K562 (cell line): Measurements from ENCODE around the gene MLH1. TPM values are rescaled to one million over a fixed set of nuclear protein-coding genes. Genes with fewer than 3 reads are reported as not detected.

ENCODE experiments used
- ARID4B ChIP-seq: sonication (generic); formaldehyde crosslinking; IDR thresholded peaks from 2 replicates; pipeline ENCODE4 v1.8.0; 2022; ENCODE audit warnings: mild to moderate bottlenecking, missing genetic modification reagents
- BRD4 ChIP-seq: fragments of 200-600 bp; sonication (generic); IDR thresholded peaks from 2 replicates; pipeline ENCODE4 v1.6.1; 2017; ENCODE audit warnings: inconsistent platforms
- CAMTA2 ChIP-seq: fragments of 250-450 bp; sonication (Bioruptor Pico); conservative IDR thresholded peaks from 2 replicates; pipeline ENCODE4 v1.5.1; 2022
- CBX5 ChIP-seq: IDR thresholded peaks from 2 replicates; pipeline ENCODE4 v1.6.1; 2014; ENCODE audit warnings: low read depth, borderline replicate concordance
- COPS2 ChIP-seq: fragments of 450-650 bp; conservative IDR thresholded peaks from 2 replicates; pipeline ENCODE4 v1.6.1; 2016; ENCODE audit warnings: mild to moderate bottlenecking, moderate library complexity
- GABPB1 ChIP-seq: sonication (generic); formaldehyde crosslinking; IDR thresholded peaks from 2 replicates; pipeline ENCODE4 v1.8.0; 2022; ENCODE audit warnings: mild to moderate bottlenecking, missing genetic modification reagents
- HCFC1 ChIP-seq: IDR thresholded peaks from 2 replicates; pipeline ENCODE4 v1.6.1; 2012; ENCODE audit warnings: low read depth, low read length, improper control_type of control experiment
- HLTF ChIP-seq: fragments of 450-650 bp; IDR thresholded peaks from 2 replicates; pipeline ENCODE4 v1.6.1; 2016
- HMG20A ChIP-seq: fragments of 450-650 bp; formaldehyde crosslinking; conservative IDR thresholded peaks from 2 replicates; pipeline ENCODE4 v1.4.0; 2020; ENCODE audit warnings: mild to moderate bottlenecking, mixed read lengths
- KLF10 ChIP-seq: fragments of 250-450 bp; sonication (Bioruptor Pico); IDR thresholded peaks from 2 replicates; pipeline ENCODE4 v1.6.1; 2021; ENCODE audit warnings: matching md5 sums
- KLF13 ChIP-seq: fragments of 450-650 bp; IDR thresholded peaks from 2 replicates; pipeline ENCODE4 v1.6.1; 2016; ENCODE audit warnings: missing genetic modification characterization, low read depth, mild to moderate bottlenecking, missing compliant biosample characterization, moderate library complexity, borderline replicate concordance
- NCOA2 ChIP-seq, 2 experiments: fragments of 450-650 bp; IDR thresholded peaks; 2 replicates each; pipeline ENCODE4 v1.6.1; 2018; ENCODE audit warnings: mild to moderate bottlenecking in 2 of 2, moderate library complexity in 1 of 2; ENCODE audit not compliant: partially characterized antibody in 2 of 2
- NFXL1 ChIP-seq: fragments of 450-650 bp; formaldehyde crosslinking; IDR thresholded peaks from 2 replicates; pipeline ENCODE4 v1.4.0; 2021; ENCODE audit warnings: mild to moderate bottlenecking
- NRF1 ChIP-seq, 2 experiments: fragments of 450-650 bp; IDR thresholded peaks in 1 of 2; conservative IDR thresholded peaks in 1 of 2; 2 replicates each; pipeline ENCODE4 v1.6.1; 2014; ENCODE audit warnings: mild to moderate bottlenecking in 2 of 2
- OTX1 ChIP-seq: fragments of 450-650 bp; formaldehyde crosslinking; IDR thresholded peaks from 2 replicates; pipeline ENCODE4 v1.4.0; 2022; ENCODE audit warnings: mild to moderate bottlenecking
- POLR3G ChIP-seq: IDR thresholded peaks from 2 replicates; pipeline ENCODE4 v1.6.1; 2011; ENCODE audit not compliant: insufficient read length, insufficient replicate concordance; ENCODE audit errors: extremely low read depth
- PTRF ChIP-seq: fragments of 450-650 bp; IDR thresholded peaks from 2 replicates; pipeline ENCODE4 v1.6.1; 2016; ENCODE audit warnings: mild to moderate bottlenecking, missing genetic modification characterization, missing compliant biosample characterization
- SOX6 ChIP-seq: fragments of 450-650 bp; IDR thresholded peaks from 2 replicates; pipeline ENCODE4 v1.6.1; 2014; ENCODE audit warnings: mild to moderate bottlenecking
- TARDBP ChIP-seq: fragments of 450-650 bp; IDR thresholded peaks from 2 replicates; pipeline ENCODE4 v1.6.1; 2016
- TBP ChIP-seq: optimal IDR thresholded peaks from 2 replicates; pipeline ENCODE3; 2011; ENCODE audit warnings: low read depth, low read length, improper control_type of control experiment
- YY1 ChIP-seq, 3 experiments: IDR thresholded peaks; 2 replicates each; pipeline ENCODE4 v1.6.1; 2011; ENCODE audit warnings: low read length in 2 of 3, mild to moderate bottlenecking in 2 of 3, moderate library complexity in 2 of 3, borderline replicate concordance in 1 of 3, control low read depth in 1 of 3, low read depth in 1 of 3; ENCODE audit not compliant: insufficient read depth in 3 of 3, insufficient replicate concordance in 2 of 3, control insufficient read depth in 1 of 3, insufficient read length in 1 of 3; ENCODE audit errors: extremely low read depth in 1 of 3
- ZNF24 ChIP-seq: fragments of 450-650 bp; IDR thresholded peaks from 2 replicates; pipeline ENCODE4 v1.6.1; 2016
- ZNF57 ChIP-seq: fragments of 450-650 bp; formaldehyde crosslinking; IDR thresholded peaks from 2 replicates; pipeline ENCODE4 v1.4.0; 2020; ENCODE audit warnings: mild to moderate bottlenecking, moderate library complexity
- ZNF639 ChIP-seq, 2 experiments: fragments of 200-800 bp in 1 of 2; sonication (Bioruptor generic) in 1 of 2; sonication (generic) in 1 of 2; formaldehyde crosslinking in 1 of 2; IDR thresholded peaks in 1 of 2; conservative IDR thresholded peaks in 1 of 2; 2 replicates each; pipeline versions ENCODE4 v1.5.0 to v1.6.1; 2016 to 2020; ENCODE audit warnings: missing compliant biosample characterization in 1 of 2, missing genetic modification characterization in 1 of 2, missing genetic modification reagents in 1 of 2
- polyA plus RNA-seq, 8 experiments: library from polyadenylated mRNA; depleted of rRNA in 4 of 8; stranded (reverse) in 5 of 8; unstranded in 3 of 8; fragments of >200 nt; fragmentation: Nextera tagmentation in 2 of 8; fragmentation: Illumina TruSeq in 1 of 8; extraction: Ambion mirVana in 2 of 8; extraction: Trizol in 1 of 8; gene quantifications; 2 replicates each; pipeline versions ENCODE4 v1.2.1 to v1.2.3, GENCODE V29; 2011 to 2014; ENCODE audit warnings: inconsistent platforms in 1 of 8, missing spikeins in 1 of 8
- total RNA-seq, 7 experiments: library from RNA; depleted of rRNA in 6 of 7; stranded (reverse); fragments of >200 nt in 6 of 7; fragmentation: Illumina TruSeq in 2 of 7; extraction: Trizol in 2 of 7; gene quantifications; 2 replicates each; pipeline versions ENCODE4 v1.2.1 to v1.2.3, GENCODE V29; 2011 to 2021; ENCODE audit warnings: low replicate concordance in 1 of 7

MLH1 gene
- total and polyA plus RNA-seq, 9 of the 15 experiments (the other 6 are each of a cell fraction or from before 2014, with no cell fraction given): 76.4 to 155 (median 117) TPM

- TF ChIP-seq ARID4B (CRISPR knock-in tag): no peak
- TF ChIP-seq HMG20A (CRISPR knock-in tag): no peak
- TF ChIP-seq GABPB1 (CRISPR knock-in tag): no peak
- TF ChIP-seq CAMTA2 (CRISPR knock-in tag): no peak
- TF ChIP-seq NRF1 (conservative IDR thresholded peaks at IDR 0.05 in 1 of 2, IDR thresholded peaks at IDR 0.05 in 1 of 2): peak; percentile 30 to 44; a peak in 3 of 4 replicates
- no peak for TF ChIP-seq ZNF639 (CRISPR knock-in tag; conservative IDR thresholded peaks at IDR 0.05 in 1 of 2, IDR thresholded peaks at IDR 0.05 in 1 of 2)
- TF ChIP-seq KLF10 (CRISPR knock-in tag): no peak
- TF ChIP-seq TBP: no peak
- TF ChIP-seq NFXL1: no peak
- TF ChIP-seq PTRF (tag): no peak
- TF ChIP-seq OTX1: peak; percentile 33; the same call in 1 of the 2 replicates
- no peak for TF ChIP-seq CBX5
- no peak for TF ChIP-seq HCFC1
- no peak for TF ChIP-seq BRD4
- TF ChIP-seq NCOA2 (IDR thresholded peaks at IDR 0.05; ENCODE audit: partially characterized antibody in 2 of 2): peak; percentile 88 to 89
- TF ChIP-seq SOX6: peak; percentile 97
- TF ChIP-seq ZNF57 (CRISPR knock-in tag): no peak
- no peak for TF ChIP-seq TARDBP
- TF ChIP-seq ZNF24: peak; percentile 79; the same call in 1 of the 2 replicates
- no peak for TF ChIP-seq KLF13 (tag)
- no peak for TF ChIP-seq YY1 (IDR thresholded peaks at IDR 0.05; ENCODE audit: borderline replicate concordance in 1 of 3, control insufficient read depth in 1 of 3, extremely low read depth in 1 of 3, insufficient read depth in 3 of 3, insufficient read length in 1 of 3, insufficient replicate concordance in 2 of 3, low read depth in 1 of 3, low read length in 2 of 3)
- no peak for TF ChIP-seq COPS2
- TF ChIP-seq POLR3G: no peak
- TF ChIP-seq HLTF: peak; percentile 48; the same call in 1 of the 2 replicates
Observed at GRCh38 chr3:36957862-36958686, 35.2 kb upstream of the MLH1 start (continued).
